ENCODE results near the gene LMBR1.

GRCh38 chr7:156791241-156791640 is 101.7 kb downstream of the LMBR1 start:
- TF ChIP-seq, protein P1, sequence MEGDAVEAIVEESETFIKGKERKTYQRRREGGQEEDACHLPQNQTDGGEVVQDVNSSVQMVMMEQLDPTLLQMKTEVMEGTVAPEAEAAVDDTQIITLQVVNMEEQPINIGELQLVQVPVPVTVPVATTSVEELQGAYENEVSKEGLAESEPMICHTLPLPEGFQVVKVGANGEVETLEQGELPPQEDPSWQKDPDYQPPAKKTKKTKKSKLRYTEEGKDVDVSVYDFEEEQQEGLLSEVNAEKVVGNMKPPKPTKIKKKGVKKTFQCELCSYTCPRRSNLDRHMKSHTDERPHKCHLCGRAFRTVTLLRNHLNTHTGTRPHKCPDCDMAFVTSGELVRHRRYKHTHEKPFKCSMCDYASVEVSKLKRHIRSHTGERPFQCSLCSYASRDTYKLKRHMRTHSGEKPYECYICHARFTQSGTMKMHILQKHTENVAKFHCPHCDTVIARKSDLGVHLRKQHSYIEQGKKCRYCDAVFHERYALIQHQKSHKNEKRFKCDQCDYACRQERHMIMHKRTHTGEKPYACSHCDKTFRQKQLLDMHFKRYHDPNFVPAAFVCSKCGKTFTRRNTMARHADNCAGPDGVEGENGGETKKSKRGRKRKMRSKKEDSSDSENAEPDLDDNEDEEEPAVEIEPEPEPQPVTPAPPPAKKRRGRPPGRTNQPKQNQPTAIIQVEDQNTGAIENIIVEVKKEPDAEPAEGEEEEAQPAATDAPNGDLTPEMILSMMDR (IDR thresholded peaks at IDR 0.05; ENCODE audit: extremely low read depth in 1 of 2, insufficient read depth in 1 of 2, low read depth in 1 of 2, low read length in 2 of 2), result no peak
- TF ChIP-seq MYC (IDR thresholded peaks at IDR 0.05; ENCODE audit: low read depth, low read length) (no peak), POLR2AphosphoS5 (IDR thresholded peaks at IDR 0.05; ENCODE audit: insufficient read depth, low read depth, low read length) (no peak), JUN (IDR thresholded peaks at IDR 0.05; ENCODE audit: borderline replicate concordance, insufficient read depth, insufficient read length, low read depth) (no peak), POLR2A (IDR thresholded peaks at IDR 0.05; ENCODE audit: low read depth, low read length) (no peak), EZH2 (IDR thresholded peaks at IDR 0.05; ENCODE audit: borderline replicate concordance, low read depth, low read length, severe bottlenecking) (no peak)

Data from endothelial cell of umbilical vein (primary cell).